Panc1 (cell line): ENCODE measurements around the gene TTF2. TPM values are rescaled to one million over a fixed set of nuclear protein-coding genes. Genes with fewer than 3 reads are reported as not detected.

Experiments used
- ATAC-seq: fragments of 200-7000 bp; cut with Tn5 transposase; 2 replicates; pipeline ENCODE4 v1.9.1; 2020; ENCODE audit warnings: mild to moderate bottlenecking, moderate library complexity
- BruUV-seq: library from RNA; stranded (reverse); fragments of 400-500 nt; replicated peaks from 2 replicates; lab custom pipeline; 2021; lab: Mats Ljungman, UMichigan
- CTCF ChIA-PET: fragments of 300-600 bp; sonication (Branson Sonifier 250); formaldehyde crosslinking; loops from one replicate; lab custom pipeline; 2022; ENCODE audit warnings: antibody characterized with exemption; lab: Charles Lee
- POLR2A ChIA-PET: fragments of 300-600 bp; sonication (Branson Sonifier 250); formaldehyde crosslinking; loops from one replicate; lab custom pipeline; 2022; ENCODE audit warnings: antibody characterized with exemption; lab: Charles Lee
- DNase-seq: peaks from one replicate; pipeline ENCODE4 v3.0.0-alpha.2; 2010; ENCODE audit warnings: low read depth, low spot score
- H3K27ac ChIP-seq: 2 replicates; pipeline ENCODE4 v1.5.1; 2011; ENCODE audit warnings: mild to moderate bottlenecking, low read length, inconsistent platforms
- H3K27me3 ChIP-seq: fragments of 200-500 bp; sonication (Bioruptor generic); 2 replicates; pipeline ENCODE4 v1.6.0; 2014; ENCODE audit warnings: low read length, inconsistent platforms; ENCODE audit not compliant: control insufficient read depth, insufficient read depth
- H3K36me3 ChIP-seq: fragments of 200-500 bp; sonication (Bioruptor generic); 2 replicates; pipeline ENCODE4 v1.5.1; 2014; ENCODE audit warnings: inconsistent platforms, mild to moderate bottlenecking, low read length, moderate library complexity; ENCODE audit not compliant: control insufficient read depth, insufficient read depth
- H3K4me1 ChIP-seq: 2 replicates; pipeline ENCODE4 v1.5.1; 2011; ENCODE audit warnings: inconsistent platforms, mild to moderate bottlenecking, low read length, moderate library complexity; ENCODE audit not compliant: control insufficient read depth, insufficient read depth
- H3K4me3 ChIP-seq, 2 experiments: 2 replicates each; pipeline ENCODE4 v1.5.1; 2011 to 2012; ENCODE audit warnings: low read depth in 2 of 2, low read length in 2 of 2, mild to moderate bottlenecking in 2 of 2, inconsistent platforms in 1 of 2, moderate library complexity in 1 of 2
- H3K9me3 ChIP-seq: fragments of 200-500 bp; sonication (Bioruptor generic); 2 replicates; pipeline ENCODE4 v1.5.1; 2014; ENCODE audit warnings: low read depth, mild to moderate bottlenecking, inconsistent platforms, low read length, moderate library complexity; ENCODE audit not compliant: control insufficient read depth, insufficient read depth
- CTCF ChIP-seq: fragments of 450-650 bp; IDR thresholded peaks from 2 replicates; pipeline ENCODE4 v1.5.1; 2017; ENCODE audit warnings: mild to moderate bottlenecking
- POLR2AphosphoS5 ChIP-seq: IDR thresholded peaks from 2 replicates; pipeline ENCODE4 v1.6.1; 2012; ENCODE audit warnings: mild to moderate bottlenecking, low read depth, low read length, moderate library complexity
- REST ChIP-seq, 2 experiments: IDR thresholded peaks; 2 replicates each; pipeline ENCODE4 v1.6.1; 2011 to 2012; ENCODE audit warnings: low read depth in 2 of 2, control low read depth in 1 of 2, low read length in 1 of 2, mild to moderate bottlenecking in 1 of 2, moderate library complexity in 1 of 2; ENCODE audit not compliant: insufficient read depth in 1 of 2
- SIN3A ChIP-seq: IDR thresholded peaks from 2 replicates; pipeline ENCODE4 v1.6.1; 2012; ENCODE audit warnings: low read depth, mild to moderate bottlenecking, low read length, moderate library complexity, borderline replicate concordance; ENCODE audit not compliant: insufficient read depth
- TCF7L2 ChIP-seq: IDR thresholded peaks from 2 replicates; pipeline ENCODE4 v1.6.1; 2011; ENCODE audit warnings: mild to moderate bottlenecking, low read depth, low read length, inconsistent platforms
- in situ Hi-C: cut with HindIII; loops from 2 replicates; pipeline ENCODE4 v1.10.0; 2016; ENCODE audit warnings: low sequenced_read_pairs, low pct_unique_long_range_greater_than_20kb
- intact Hi-C: fragments of 100-400 bp; cut with micrococcal nuclease; formaldehyde crosslinking; loops from one replicate; pipeline ENCODE4 v1.10.0; 2022; ENCODE audit not compliant: unreplicated experiment
- total RNA-seq: library from RNA; stranded (reverse); gene quantifications from one replicate; pipeline ENCODE4 v1.2.1, GENCODE V29; 2021; ENCODE audit not compliant: unreplicated experiment

TTF2 gene
- total RNA-seq, 1 experiment from 2014 or later: 32.7 TPM

- Histone ChIP-seq H3K36me3 (peaks cover 3% of the 10 kb centered on the region; the same call in 1 of the 2 replicates), H3K4me1 (no peaks in the 10 kb centered on the region), H3K27me3 (no peaks in the 10 kb centered on the region), H3K4me3 (no peak overlapping the region), H3K27ac (no peak overlapping the region), H3K9me3 (no peaks in the 10 kb centered on the region)
- no peak for TF ChIP-seq REST (IDR thresholded peaks at IDR 0.05; ENCODE audit: insufficient read depth in 1 of 2, low read depth in 2 of 2, low read length in 1 of 2)
- TF ChIP-seq TCF7L2: no peak
- DNase-seq: no peak
- ChIA-PET POLR2A (no interaction called here), CTCF (no interaction called here)
- BruUV-seq: no TSS peak
- no peak for ATAC-seq
- intact Hi-C loops: no loop called here
- in situ Hi-C loops: no loop called here
These were observed 19.6 kb downstream of the TTF2 start for GRCh38 chr1:117079737-117080136.

GRCh38 chr1:117084231-117084630, 24.1 kb downstream of the TTF2 start:
- TF ChIP-seq TCF7L2 (no peak), REST (IDR thresholded peaks at IDR 0.05; ENCODE audit: insufficient read depth in 1 of 2, low read depth in 2 of 2, low read length in 1 of 2) (no peak), SIN3A (no peak), POLR2AphosphoS5 (no peak), CTCF (no peak)
- in situ Hi-C loops (no loop called here), intact Hi-C loops (no loop called here)
- DNase-seq: no peak
- ChIA-PET CTCF (no interaction called here), POLR2A (no interaction called here)
- no peak for ATAC-seq
- BruUV-seq: no TSS peak
- Histone ChIP-seq H3K4me1 (no peaks in the 10 kb centered on the region), H3K4me3 (no peak overlapping the region), H3K9me3 (no peaks in the 10 kb centered on the region), H3K27me3 (no peaks in the 10 kb centered on the region), H3K27ac (no peak overlapping the region), H3K36me3 (peaks cover 2% of the 10 kb centered on the region; the same call in 1 of the 2 replicates)
